Activated CD8-positive, alpha-beta memory T cell treated with anti-CD3 and anti-CD28 coated beads, Interleukin-2, amount 50 U/mL, for 1 hour (primary cell): ENCODE measurements around the gene FNDC3B.

Experiments
- DNase-seq: peaks from one replicate; pipeline ENCODE4 v3.0.0-alpha.2; 2020; ENCODE audit errors: extremely low read depth

The FNDC3B gene

DNA sequence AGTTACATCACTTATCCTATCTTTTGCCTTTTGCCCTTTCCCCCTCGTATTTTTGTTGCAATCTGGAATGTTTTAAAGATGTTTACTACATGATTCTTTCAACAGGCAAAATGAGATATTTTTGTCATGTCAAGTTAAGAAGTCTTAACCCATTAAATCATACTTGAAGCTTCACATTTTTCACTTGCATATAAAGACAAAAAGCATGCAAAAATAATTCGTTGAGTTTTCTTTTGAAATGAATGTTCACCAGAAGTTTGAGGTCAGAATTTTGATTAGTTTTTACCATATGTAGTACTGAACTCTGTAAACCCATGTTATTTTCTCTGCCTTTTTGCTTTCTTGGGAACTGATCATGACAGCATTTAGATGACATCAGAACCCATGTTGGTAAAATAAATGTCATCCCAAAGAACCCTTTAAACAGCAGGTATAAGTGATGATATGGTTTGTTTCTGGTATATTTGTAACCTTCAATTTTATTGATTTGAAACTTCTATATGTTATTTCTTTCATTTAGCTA, 220.4 kb downstream of the FNDC3B start:
- DNase-seq, result no peak

DNA sequence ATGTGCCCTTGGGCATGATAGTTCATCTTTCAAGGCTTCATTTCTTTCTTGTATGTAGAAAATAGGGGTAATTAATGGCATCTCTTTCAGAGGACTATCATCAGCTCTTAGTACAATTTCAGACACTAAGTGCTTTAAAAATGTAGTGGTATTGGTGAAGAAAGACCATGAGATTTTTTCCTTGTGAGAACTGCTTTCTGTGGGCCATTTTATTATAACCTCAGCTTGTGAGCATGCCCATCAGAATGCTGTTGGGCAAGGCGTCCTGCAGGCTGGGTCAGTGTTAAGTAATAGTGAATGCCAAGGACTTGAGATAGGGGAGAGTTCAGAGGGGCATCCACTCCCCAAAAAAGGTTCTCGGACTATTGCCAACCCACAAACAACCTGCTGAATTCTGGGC, 221.0 kb downstream of the FNDC3B start:
- no peak for DNase-seq

DNA sequence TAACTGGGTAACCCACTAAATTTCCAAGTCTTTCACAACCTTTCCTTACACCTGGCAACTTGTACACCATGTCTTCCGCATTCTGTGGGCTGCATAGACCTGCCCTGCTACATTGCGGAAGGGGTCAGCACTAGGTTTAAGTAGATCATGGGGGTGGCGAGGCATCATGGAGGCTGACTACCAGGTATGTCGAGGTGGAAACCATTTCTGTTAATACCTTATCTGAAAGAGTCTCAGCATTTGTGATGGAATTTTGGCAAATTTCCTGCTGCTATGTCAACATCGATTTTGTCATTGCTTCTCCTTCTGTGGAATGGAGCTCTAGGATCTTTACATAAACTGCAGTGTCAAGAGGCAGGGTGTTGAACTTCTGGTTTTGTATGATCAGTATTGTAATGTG, 221.7 kb downstream of the FNDC3B start:
- DNase-seq, result no peak

DNA sequence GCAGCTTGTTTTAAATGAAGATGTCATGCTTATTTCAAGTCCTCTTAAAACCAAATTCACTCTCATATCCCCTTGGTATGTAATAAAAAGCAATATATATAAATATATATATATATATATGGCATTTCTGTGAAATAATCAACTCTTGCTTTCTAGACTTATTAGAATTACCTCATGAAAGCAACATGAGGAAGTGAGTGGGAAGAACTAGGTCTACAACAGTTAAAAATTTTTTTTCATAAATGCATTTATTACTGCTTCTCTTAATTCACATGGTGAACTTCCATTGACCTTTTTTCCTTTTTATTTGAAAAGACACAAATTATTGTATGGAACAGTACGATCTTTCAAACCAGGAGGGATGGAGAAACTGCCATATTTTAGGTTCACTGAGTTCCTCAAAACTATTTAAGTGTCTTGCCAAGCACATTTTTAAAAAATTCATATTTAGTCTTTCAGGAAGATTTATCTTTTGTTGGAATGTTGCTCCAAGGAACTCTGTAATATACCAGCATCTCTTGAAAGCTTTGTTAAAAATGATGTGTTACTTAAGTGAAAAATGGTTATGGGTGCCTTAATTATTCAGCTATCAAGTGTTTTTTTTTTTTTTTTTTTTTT, 223.7 kb downstream of the FNDC3B start:
- DNase-seq, result no peak

DNA sequence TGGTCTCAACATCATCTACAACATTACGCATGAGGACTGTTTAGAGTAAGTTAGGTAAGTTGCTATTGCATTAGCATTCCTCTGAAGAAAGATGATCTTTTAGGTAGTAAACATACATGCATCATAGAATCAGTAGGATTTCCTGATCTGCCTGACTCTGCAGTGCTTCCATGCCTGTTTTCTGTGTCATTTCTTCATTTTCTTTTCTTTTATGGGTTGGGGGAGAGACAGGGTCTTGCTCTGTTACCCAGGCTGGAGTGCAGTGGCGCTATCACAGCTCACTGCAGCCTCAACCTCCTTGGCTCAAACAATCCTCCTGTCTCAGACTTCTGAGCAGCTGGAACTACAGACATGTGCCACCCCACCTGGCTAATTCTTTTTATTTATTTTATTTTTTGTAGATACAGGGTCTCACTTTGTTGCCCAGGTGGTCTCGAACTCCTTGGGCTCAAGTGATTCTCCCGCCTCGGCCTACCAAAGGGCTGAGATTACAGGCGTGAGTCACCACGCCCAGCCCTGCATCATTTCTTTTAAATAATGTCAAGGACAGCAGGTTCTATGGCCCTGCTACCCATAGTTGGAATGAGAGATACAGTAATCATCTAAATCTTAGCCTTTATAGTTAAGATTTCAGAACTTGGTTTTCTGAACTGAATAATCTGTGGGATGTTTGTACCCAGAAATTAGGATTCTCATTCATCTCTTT, 224.6 kb downstream of the FNDC3B start:
- no peak for DNase-seq

GRCh38 chr3:172266103-172266502, 226.7 kb downstream of the FNDC3B start:
- DNase-seq, result no peak

DNA sequence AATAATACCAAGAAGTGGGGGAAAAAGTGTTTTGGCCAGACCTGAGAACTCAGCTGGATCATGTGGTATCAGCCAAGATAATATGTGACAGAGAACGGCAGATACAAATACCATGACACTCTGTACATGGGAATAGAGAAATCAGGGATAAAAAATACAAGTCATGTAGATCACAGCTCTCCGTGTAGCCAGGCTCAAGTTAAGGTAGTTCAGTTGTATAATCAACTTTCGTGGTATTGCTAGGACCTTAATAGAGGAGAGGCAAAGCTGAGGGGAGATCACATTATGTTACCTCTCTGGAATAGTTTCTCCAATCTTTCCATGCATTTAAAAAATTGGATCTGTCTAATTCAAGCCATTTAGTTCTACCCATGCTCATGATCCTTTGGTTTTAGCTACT, 229.0 kb downstream of the FNDC3B start:
- no peak for DNase-seq

- DNase-seq, result no peak
Measured at GRCh38 chr3:172268868-172269267, 229.5 kb downstream of the FNDC3B start.

- DNase-seq, result no peak
Measured at GRCh38 chr3:172270557-172271166, 231.3 kb downstream of the FNDC3B start.

GRCh38 chr3:172271386-172271976, 232.1 kb downstream of the FNDC3B start:
- DNase-seq, result no peak

DNA sequence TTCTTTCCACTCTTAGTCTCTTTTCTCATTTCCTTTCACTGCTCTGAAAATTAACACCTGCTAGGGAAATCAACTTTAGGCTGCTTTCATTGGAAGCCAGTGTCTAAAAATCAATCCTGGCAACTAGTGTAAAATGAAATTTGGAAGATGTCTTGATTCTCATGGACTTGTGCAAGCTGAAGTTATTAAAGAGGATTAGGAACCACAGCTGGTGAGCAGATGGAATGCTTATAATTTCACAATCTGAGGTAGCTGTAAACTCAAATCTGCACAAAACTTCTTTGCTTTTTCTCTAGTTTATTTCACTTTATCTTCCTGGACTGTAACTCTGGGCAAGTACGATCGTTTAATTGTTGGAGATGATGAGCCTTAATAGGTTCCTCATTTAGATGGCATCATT, 233.3 kb downstream of the FNDC3B start:
- DNase-seq, result no peak

GRCh38 chr3:172273378-172273777, 234.0 kb downstream of the FNDC3B start:
- no peak for DNase-seq

DNA sequence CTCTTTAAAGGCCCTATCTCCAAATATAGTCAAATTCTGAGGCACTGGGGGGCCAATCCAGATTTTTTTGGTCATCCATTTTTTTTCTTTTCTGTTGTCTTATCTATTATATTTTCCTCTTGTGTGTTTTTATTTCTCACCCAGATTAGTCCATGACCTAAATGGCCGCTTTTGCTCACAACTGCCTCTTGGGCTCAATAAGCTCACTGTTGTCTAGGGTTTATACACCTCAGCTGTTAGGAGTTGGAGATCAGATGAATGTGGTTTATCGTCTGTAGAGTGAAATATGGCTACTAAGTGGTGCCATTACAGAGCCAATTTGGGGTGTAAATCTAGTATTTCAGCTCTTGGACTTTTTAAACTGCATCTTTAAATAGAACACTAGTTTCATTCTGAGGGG, 235.5 kb downstream of the FNDC3B start:
- DNase-seq, result no peak

DNA sequence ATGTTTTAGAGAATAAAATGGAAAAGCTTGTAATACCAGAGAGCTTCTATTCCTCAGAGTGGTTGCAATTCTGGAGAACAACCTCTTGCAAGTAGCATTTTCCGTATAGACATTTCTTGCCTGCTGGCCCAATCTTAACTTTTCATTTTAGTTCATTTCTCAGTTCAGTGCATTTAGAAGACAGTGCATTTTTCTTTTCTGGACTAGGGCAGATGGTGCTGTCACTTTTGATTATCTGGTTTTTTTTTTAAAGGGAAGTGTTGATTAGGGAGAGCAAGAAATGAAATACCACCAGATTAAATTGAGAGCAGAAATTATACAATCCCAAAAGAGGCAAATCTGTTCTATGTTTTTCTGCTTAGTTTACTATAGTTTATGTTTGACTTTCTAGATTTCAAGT, 236.2 kb downstream of the FNDC3B start:
- no peak for DNase-seq

GRCh38 chr3:172276103-172276502, 236.7 kb downstream of the FNDC3B start:
- no peak for DNase-seq

DNA sequence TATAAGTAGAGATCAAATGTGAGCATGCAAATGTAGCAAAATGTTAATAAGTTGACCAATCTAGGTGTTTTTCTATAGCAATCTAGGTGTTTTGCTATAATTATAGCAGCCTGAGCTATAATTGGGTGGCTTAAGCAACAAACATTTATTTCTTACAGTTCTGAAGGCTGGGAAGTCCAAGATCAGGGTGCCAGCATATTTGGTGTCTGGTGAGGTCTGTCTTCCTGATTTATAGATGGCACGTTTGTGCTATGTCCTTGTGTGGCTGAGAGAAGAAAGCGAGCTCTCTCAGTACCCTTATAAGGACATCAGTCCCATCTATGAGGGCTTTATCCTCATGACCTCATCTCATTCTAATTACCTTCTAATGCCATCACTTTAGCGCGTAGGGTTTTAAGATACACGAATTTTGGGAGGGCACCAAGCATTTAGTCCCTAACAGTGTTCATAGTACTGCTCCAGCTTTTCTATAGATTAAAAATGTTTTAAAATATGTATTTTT, 237.8 kb downstream of the FNDC3B start:
- no peak for DNase-seq

GRCh38 chr3:172279191-172279640, 239.8 kb downstream of the FNDC3B start:
- DNase-seq, result no peak

GRCh38 chr3:172279974-172280373, 240.6 kb downstream of the FNDC3B start:
- no peak for DNase-seq

DNA sequence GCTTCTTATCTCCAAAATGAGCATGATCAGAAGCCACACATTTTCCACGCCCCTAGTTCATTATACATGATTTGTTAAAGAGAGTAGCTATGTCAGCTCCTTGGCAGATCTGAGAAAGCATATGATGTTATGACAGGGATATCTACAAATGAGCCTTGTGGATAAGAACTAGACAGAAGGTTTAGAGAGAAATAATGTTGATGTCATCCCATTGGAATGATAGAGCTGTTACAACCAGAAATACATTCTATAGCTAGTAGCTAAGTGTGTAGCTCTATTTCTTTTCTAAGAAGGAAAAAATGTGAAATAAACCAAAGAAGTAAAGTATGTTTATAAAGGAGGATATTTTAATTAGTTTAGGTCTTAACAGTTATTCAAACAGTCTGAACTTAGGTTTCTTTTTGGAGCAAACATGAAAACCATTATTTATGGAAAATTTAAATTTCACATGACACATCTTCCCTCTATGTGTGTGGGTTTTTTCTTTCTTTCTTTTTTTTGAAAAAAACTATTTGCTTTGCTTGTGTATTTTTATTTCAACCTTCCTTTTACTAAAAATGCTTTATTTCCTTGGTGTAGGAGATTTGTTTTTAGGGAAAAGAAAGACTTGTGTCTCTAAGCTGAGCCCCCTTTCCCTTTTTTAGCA, 241.2 kb downstream of the FNDC3B start:
- DNase-seq, result no peak

GRCh38 chr3:172281884-172282283, 242.5 kb downstream of the FNDC3B start:
- DNase-seq, result no peak

DNA sequence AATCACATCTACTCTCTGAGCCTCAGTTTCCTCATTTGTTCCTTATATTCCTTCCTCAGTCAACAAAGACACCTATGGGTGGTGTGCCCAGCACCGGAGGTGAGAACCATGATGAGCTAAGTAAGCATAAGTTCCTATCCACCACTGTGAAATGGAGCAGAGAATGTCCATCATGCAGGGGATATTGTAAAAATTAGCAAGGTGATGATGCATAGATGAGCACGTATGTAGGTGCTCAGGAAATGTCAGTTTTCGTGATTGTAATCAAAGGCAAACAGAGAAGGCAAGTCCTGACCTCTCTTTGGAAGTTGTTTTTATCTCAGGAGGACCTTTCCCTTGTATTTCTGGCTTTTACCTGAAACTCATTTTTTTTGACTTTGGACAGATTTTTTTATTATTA, 243.5 kb downstream of the FNDC3B start:
- DNase-seq, result no peak

DNA sequence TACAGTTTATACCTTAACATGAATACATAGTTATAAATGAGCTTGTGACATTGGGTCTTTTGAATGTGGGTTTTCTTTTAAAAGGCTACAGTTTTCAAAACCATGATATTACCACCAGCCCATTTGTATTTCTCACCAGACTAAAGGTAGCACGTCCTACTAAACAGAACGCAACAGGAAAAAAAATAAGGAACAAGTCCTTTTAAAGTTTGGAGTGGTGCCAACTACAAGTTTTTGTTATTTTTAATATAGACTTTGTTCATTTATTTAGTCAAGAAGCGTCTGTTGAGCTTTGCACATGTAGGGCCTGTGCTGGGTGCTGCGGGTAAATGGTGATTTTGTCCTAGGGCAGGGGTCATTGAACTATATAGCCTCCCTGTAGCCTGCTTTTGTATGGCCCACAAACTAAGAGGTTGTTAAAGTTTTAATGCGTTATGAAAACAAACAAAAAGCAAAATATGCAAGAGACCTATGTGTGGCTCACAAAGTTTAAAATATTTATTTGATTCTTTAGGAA, 244.5 kb downstream of the FNDC3B start:
- DNase-seq, result no peak
